ENCODE data around the gene PHF11.

- TF ChIP-seq CTCF (conservative IDR thresholded peaks at IDR 0.05; ENCODE audit: low read length), result no peak
- no peak for TF ChIP-seq EZH2phosphoT487 (IDR thresholded peaks at IDR 0.05; ENCODE audit: borderline replicate concordance, low read depth, low read length)
These were observed 47.9 kb downstream of the PHF11 start for GRCh38 chr13:49543656-49544055.

All from OCI-LY7 (cell line).